SHP77 (cell line): ENCODE measurements around the gene PLEKHM1.
A peak's percentile ranks its signal among the peaks of the same experiment; 100 is the strongest.
"Not testable (repeated sequence)": the region's sequence is repeated elsewhere in the genome, so short reads cannot be mapped to it uniquely, and the experiment has no call there.

Source experiments
- DNase-seq, 2 experiments: peaks; one replicate each; lab custom pipeline; 2025; lab: John Stamatoyannopoulos, UW

Gene PLEKHM1

DNA sequence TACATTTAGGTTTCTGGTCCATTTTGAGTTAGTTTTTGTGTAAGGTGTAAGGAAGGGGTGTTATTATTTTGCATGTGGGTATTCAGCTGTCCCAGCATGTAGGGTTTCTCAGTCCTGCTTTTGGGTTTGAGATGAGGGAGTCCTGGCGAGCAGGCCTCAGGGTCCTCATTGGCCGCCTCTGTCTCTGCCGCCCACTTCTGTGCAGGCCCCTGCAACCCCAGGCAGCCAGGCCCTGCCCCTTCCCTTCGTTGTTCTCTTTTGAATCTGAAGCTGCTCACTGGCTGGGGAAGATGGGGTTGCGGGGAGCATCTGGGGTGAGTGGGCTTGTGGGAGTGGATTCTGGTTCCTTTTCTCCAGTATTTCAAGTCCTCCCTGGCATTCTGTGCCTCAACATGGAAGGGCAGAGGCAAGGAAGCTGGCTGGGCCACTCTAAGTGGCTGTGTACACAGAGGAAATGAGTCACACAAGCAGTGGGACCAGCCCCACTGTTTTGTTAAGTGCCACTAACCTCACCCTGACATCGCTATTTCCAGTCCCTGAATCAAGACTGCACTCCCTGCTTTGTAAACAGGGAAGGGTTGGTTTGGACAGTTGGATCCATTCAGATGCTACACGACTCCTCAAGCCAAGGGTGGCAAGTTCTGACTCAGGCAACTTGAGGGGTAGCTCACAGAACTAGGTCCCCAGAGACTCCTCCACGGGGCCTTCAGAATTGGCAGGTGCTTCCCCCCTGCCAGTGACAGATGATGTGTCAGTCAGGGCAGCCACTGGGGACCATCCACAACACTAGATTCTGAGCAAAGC is 28.8 kb downstream of the PLEKHM1 start:
- DNase-seq, result peak; percentile 23 to 46

DNA sequence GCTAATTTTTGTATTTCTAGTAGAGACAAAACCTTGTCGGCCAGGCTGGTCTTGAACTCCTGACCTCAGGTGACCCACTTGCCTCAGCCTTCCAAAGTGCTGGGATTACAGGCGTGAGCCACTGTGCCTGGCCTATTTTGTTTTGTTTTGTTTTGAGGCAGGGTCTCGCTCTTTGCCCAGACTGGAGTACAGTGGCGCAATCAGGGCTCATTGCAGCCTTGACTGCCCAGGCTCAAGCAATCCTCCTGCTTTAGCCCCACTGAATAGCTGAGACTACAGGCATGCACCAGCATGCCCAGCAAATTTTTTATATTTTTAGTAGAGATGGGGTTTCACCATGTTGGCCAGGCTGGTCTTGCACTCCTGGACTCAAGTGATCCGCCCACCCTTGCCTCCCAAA is 30.1 kb downstream of the PLEKHM1 start:
- DNase-seq, result not testable (repeated sequence)

DNA sequence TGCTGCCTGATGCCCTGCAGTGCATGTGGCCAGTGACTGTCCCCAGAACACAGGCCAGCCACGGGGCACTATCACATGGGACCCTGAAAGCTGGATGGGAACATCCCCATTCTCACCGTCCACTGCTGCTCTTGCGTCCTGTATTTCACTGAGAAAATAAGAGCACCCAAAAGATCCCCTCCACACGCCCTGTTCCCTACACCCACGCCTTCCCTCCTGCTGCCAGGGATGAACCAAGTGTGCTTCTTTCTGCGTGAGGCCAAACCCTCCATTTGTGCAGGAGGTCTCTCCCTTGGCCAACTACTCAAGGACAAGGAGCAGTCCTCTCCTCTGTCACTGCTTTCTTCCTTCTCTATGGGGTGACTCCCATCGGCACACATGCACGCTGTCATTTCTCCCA is 36.2 kb downstream of the PLEKHM1 start:
- not testable (repeated sequence) for DNase-seq

DNA sequence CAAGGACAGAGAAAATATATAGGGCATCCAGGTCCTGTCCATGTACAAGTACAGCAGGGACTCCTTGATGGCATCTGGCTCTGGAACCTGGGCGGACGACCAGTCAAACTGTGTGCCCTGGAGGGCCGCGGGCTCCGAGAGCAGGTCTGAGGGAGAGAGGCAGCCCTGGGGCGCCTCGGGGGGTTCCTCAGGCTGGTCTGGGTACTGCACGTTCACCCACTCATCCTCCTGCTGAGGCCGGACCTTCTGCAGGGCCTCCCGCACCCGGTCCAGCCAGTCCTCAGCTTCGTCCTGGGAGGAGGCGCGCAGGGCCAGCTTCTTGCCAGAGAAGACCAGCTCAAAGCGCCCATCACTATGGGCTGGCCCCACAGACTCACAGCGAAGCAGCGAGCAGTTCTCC is 36.8 kb downstream of the PLEKHM1 start:
- DNase-seq, result not testable (repeated sequence)

DNA sequence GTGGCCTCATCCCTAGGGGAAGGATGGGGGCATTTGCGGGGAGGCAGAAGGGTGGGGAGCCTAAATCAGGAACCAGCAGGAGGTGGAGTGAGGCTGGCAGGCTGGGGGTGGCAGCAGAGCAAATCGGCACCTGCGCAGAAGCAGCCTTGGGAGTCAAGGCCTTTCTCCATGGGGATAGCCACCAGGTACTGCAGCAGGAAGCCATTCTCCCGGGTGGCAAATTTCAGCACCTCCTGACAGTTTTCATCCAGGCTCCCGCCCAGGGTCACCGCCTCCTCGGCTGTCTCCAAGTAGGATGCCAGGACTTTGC is 37.3 kb downstream of the PLEKHM1 start:
- not testable (repeated sequence) for DNase-seq

- not testable (repeated sequence) for DNase-seq
Observed at GRCh38 chr17:45452329-45453224, 37.9 kb downstream of the PLEKHM1 start.

DNA sequence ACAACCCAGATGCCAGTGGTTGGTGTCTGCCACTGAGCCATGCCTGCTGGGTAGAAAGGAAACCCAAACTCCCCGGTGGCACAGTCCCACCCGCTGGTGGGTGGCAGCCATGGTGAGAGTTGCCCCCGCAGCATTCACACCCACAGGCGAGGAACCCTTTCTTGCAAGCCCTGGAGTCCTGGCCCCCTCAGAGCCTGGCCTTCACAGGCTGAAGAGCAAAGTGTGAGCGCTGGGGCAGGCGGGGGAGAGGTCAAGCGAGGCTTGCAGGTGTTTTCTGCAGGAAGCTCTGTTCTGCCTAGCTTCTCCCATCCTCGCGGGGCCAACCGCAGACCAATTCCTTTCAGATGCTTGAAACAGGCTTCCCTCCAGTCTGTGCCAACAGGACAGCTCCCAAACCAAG is 38.9 kb downstream of the PLEKHM1 start:
- not testable (repeated sequence) for DNase-seq

DNA sequence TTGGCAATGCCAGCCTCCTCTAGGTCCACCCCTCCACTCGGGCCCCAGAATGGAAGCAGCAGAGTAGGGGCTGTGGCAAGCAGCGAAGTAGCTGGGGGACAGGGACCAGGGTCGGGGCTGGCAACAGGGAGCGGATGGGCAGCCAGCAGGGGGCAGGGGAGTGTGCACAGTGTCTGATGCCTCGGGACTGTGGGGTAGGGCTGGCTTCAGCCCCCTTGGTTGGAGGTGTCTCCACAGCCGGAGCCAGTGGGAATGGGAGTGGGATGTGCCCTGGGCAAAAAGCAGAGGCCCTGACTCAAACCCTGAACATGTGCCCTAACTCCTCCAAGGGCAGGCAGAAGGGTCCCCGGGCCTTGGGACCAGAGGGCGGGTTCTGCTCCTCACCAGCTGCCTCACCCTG is 39.4 kb downstream of the PLEKHM1 start:
- DNase-seq, result no peak

DNA sequence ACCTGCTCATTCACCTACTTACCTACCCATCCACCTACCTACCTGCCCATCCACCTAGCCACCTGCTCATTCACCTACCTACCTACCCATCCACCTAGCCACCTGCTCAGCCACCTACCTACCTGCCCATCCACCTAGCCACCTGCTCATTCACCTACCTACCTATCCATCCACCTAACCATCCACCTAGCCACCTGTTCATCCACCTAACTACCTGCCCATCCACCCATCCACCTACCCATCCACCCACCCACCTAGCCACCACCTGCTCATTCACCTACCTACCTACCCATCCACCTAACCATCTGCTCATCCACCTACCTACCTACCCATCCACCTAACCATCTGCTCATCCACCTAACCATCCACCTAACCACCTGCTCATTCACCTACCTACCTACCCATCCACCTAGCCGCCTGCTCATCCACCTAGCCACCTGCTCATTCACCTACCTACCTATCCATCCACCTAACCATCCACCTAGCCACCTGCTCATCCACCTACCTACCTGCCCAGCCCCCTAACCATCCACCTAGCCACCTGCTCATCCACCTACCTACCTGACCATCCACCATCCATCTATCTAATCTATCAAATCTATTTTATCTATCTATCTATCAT is 40.7 kb downstream of the PLEKHM1 start:
- not testable (repeated sequence) for DNase-seq

DNA sequence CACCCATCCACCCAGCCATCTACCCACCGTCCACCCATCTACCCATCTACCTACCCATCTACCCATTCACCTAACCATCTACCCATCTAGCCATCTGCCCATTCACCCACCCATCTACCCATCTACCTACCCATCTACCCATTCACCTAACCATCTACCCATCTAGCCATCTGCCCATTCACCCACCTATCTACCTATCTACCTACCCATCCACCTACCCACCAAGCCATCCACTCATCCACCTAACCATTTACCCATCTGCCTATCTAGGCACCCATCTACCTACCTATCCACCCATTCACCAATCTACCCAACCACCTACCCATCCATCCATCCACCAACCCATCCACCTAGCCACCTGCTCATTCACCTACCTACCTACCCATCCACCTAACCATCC is 41.3 kb downstream of the PLEKHM1 start:
- not testable (repeated sequence) for DNase-seq

GRCh38 chr17:45448483-45448882 is 42.0 kb downstream of the PLEKHM1 start:
- DNase-seq, result not testable (repeated sequence)

DNA sequence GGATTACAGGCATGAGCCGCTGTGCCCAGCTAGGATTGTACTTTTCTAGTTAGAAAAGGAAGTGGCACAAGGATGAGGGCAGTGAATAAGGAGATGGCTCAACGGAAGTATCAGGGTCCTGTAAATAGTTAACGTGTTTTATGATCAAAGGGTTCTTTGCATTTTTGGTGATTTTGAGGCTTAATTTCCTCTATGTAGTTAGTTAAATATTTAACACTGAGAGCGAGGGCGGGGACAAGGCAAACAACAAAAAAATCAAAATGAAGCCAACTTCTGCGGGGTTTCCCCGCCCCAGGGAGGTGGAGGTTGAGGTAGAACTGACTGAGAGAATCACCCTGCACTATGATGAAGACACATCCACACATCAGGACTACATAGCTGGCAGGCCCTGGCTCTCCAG is 42.5 kb downstream of the PLEKHM1 start:
- DNase-seq, result not testable (repeated sequence)

DNA sequence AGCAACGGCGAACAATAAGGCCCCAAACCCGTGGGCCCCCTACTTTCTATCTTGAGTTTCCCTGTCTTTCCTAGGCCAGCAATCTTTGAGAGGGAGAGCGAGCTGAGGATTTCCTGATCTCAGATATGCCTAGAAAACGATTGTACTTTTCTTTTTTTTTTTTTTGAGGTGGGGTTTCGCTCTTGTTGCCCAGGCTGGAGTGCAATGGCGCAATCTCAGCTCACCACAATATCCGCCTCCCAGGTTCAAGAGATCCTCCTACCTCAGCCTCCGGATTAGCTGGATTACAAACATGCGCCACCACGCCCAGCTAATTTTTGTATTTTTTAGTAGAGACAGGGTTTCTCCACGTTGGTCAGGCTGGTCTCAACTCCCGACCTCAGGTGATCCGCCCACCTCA is 42.9 kb downstream of the PLEKHM1 start:
- DNase-seq, result not testable (repeated sequence)

GRCh38 chr17:45446872-45447625 is 43.5 kb downstream of the PLEKHM1 start:
- not testable (repeated sequence) for DNase-seq

- not testable (repeated sequence) for DNase-seq
Observed at GRCh38 chr17:45445901-45446743, 44.4 kb downstream of the PLEKHM1 start.

- DNase-seq, result not testable (repeated sequence)
Observed at GRCh38 chr17:45444856-45445820, 45.4 kb downstream of the PLEKHM1 start.

DNA sequence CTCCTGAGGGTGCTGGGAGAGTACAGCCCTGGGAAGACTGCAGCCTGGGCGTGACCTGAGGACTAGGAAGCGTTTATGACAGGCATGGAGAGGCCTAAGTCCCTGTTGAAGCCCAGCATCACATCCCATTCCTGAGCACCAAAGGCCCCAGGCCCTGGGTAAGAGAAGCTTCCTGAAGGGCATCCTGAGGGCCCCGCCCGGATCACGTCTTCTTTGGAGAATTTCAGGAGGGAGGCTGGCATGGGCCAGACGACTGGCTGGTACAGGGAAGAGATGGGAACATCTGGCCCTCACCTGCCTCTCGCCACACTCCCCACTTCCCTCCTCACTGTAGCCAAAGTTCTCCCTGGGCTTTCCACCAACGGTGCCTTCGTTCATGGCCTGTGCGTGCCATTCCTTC is 46.2 kb downstream of the PLEKHM1 start:
- not testable (repeated sequence) for DNase-seq

- not testable (repeated sequence) for DNase-seq
Observed at GRCh38 chr17:45443371-45444260, 46.9 kb downstream of the PLEKHM1 start.
